TTC549 (cell line): ENCODE data around the gene PKHD1.
"Not testable (repeated sequence)": the region's sequence is repeated elsewhere in the genome, so short reads cannot be mapped to it uniquely, and the experiment has no call there.

Experiments used
- FAIRE-seq: peaks from 2 replicates; lab custom pipeline; 2012; peaks lifted over from hg19 to GRCh38; lab: Jason Lieb, UNC

PKHD1 gene

DNA sequence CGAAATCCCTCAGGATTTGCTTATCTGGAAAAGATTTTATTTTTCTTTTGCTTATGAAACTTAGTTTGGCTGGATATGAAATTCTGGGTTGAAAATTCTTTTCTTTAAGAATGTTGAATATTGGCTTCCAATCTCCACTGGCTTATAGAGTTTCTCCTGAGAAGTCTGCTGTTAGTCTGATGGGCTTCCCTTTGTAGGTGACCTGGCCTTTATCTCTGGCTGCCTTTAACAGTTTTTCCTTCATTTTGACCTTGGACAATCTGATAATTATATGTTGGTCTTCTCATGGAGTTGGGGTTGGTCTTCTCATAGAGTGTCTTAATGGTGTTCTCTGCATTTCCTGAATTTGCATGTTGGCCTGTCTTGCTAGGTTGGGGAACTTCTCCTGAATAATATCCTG, 234.3 kb downstream of the PKHD1 start:
- FAIRE-seq: not testable (repeated sequence)

DNA sequence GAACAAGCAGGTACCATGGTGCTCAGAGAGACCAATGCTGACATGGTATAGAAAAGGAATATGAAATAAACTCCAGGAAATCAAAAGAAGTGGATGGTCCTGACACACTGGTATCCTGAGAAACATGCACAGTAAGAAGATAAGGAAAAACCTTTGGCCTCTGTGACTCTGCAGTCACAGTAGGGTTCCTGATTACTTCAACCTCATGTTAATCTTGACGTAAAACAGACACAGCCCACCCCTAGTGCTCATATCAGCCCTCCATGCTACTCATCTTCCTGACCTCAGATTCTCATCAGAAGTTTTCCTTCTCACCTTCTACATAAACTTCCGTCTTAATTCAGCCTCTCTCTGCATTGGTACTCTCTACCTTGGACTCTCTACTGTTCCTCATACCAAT, 240.9 kb downstream of the PKHD1 start:
- FAIRE-seq: no peak

DNA sequence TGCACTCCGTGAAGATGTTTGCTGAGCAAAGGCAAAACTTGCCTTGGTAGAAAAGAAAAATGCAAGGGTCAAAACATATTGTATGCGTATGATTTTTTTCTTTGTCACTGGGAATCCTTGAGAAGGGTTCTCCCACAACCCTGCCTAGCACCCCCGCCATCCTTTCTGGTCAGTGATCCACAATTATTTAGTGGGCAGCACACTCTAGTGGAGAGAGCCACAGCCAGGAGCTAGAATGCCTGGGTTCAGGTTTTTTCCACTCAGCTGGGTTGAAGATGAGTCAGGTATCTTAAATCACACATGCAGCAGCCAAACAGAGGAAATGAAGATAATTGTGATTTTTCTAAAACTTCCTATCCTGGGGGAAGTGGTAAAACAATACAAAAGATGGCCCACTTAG, 243.1 kb downstream of the PKHD1 start:
- FAIRE-seq: no peak

DNA sequence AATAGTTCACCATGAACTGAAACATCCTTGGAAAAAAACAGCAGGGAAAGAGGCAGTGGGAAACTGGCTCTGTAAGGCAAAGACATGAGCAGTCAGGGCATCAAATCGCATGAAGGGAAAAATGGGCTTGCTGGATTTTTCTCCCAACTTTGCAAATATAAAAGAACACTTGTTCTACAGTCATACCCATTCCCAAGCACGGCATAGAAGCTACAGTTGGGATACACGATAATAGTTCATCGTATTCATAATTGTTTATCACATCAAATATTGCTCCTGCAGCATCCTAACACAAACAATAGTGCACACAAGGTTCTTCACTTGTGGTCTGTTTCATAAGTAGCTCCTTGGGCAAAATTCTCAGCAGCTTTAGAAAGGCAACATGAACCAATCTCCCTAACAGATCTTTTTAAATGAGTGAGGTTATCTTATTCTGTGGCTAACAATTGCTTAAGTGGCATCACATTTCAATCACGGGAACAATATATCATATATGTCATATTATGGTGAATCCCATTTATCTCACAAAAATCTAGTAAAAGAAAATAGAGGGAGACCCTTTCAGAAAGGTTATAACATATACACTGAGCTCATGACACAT, 243.9 kb downstream of the PKHD1 start:
- FAIRE-seq: no peak

DNA sequence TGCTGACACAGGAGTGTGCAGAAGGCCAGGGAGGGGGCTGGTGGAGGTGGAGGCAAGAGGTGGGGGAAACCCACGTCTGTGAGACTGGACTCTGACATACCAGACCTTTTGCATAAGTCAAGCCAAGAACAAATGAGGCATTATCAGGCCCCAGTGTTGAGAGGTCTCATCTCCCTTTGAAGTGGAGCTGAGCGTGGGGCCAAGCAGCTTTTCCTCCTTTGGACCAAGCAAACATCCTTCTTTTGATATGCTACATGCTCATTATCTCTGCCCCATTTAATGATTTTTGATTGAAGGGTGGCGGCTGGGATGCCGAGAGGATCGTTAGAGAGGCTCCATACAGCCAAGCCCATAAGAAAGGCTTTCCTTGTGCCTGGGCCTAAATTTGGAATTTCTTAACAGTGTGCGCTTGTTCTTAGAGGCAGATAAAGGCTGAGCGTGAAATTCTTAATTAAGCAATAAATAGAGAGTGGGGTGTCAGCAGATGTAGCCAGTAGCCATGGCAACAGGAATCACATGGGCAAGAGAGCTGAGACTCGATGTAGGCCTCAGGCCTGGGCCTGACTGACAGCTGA, 244.5 kb downstream of the PKHD1 start:
- FAIRE-seq: no peak

DNA sequence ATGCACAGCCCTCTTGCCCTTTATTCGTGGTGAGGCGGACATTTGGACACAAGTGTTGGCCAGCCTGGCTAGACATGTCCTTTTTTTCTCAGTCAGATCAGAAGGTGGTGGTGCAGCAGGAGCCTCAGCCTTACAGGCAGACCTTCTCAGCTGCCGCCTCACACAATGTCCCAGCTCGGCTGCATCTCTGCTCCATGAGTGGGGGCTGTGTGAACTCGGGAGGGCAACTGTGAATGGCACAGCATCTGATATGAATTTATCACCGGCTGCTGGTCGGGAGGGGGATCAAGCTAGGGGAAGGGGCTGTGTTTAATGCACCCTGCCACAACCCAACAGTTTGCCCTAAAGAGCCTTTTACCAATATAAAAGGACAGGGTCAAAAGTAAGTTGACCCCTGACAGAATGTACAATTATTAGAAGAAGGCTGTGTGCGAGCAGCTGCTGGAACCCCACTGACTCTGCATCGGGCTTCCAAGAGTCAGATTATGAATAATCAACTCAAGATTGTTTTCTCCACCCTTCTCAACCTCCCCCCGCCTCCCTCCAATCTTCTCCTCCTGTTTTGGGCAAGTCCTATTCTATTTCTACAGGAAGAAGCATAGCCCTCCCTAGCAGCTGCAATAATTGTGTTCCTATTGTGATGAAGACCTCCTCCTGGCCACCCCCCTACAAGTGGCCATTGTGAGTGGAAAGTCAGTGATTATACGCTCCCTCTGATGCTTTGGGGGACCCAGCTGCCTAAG, 245.2 kb downstream of the PKHD1 start:
- no peak for FAIRE-seq

DNA sequence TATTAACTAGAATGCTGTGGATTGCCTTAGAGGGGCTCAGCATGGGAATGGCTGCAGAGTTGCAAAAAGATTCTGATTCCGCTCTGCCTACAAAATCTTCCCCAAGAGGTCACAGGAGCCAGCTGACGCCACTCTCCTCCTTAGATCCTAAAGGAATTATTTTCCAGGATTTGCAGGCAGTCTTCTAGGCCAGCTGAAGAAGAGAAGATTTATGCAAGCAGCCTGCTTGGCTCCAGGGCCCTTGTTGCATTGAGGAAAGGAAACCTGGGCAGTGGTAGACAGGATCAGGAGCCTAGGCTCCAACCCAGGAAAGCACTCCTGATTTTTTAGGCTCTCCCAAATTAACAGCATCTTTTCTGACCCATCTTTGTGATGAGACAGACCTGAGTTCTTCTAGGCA, 245.8 kb downstream of the PKHD1 start:
- no peak for FAIRE-seq

DNA sequence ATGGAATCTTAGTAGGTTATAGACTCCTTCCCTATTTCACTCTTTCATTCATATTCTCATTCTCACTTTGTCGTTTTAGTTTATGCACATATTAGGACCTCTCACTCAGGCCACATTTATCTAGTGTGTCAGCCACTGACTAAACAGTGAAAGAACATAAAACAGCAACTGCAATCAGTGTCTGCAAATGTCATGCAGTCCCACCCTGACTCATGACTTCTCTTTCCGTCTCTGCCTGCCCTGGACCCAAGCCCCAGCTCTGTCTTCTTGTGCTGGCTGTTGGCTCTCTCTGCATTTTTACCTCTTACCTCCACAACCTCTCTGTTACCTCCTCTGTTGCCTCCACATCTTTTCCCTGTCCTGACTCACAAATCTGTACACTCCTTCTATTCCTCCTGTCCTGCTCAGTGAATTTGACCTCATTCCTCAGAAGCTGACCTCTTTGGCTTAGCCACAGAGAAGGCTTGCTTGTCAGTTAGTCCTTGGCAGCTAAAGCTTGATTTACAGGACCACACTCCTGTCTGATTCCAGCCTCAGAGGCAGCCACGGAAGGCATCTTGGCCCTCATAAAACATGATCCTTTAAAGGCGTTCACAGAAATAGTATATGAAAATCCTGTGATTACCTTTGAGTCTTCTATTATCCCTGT, 247.6 kb downstream of the PKHD1 start:
- no peak for FAIRE-seq

DNA sequence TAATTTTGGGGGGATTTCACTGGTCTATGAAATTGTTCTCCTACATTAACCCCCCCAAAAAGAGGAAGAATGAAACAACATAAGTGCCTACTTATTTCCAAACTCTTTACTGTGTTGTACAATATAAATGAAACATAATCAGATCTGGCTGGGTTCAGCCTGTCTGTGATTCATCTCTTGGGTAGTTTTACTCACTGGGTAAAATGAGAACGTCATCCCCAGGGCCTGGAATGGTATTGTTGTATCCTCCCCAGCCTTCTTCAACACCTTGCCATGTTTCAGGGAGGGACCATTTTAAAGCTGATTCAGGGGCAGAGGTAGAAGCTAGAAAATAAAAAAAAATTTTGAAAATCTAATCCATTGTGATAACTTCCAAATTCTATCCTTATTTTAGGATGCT, 256.7 kb downstream of the PKHD1 start:
- no peak for FAIRE-seq

DNA sequence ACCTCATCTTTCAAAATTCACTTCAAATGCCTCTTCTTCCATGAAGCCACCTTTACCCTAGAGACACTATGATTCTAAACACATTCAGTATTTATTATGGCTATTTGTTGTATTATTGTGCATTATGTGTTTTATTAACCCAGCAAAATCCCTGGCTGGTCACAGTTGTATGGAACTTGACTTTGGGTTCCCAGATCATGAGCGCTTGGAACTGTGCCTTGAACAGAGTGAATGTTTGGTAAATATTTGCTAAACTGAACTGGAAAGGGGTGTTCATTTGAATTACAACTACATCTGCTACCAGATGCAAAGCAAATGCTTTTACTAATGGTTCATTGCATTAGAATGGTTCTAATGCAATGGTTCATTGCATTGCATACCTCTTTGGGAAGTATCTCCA, 259.8 kb downstream of the PKHD1 start:
- no peak for FAIRE-seq

DNA sequence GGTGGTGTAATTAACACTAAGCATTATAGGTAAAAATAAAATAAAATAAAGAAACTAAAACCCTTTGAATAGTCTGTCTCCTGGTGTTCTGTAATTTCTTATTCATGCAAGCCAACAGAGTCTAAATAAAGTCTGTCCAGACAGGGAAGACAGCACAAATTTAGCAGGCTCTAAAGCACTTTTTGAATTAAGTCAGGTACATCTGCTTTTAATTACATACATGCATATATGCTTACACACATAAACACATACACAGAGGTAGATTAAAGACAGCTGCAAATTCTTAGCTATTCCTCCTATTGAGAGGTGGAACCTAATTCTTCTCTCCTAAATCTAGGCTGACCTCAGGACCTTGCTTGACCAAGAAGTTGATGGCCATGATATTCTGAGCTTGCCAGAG, 262.5 kb downstream of the PKHD1 start:
- no peak for FAIRE-seq

DNA sequence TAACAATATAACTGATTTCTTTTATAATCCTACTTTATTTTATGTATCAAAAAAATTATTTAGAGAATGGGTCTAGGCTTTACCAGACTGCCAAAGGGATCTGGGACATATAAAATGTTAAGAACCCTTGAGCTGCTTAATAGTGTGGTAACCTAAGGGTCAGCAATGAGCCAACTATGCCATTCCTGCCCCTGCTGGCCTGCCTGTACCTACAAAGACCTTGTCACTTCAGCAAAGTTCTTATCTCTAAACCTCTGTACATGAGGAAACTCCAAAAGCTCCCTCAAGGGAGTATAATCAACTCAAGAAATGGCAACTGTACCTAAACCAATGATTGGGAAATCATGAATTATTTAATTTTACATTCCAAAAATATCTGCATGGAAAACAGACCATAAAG, 266.9 kb downstream of the PKHD1 start:
- no peak for FAIRE-seq

DNA sequence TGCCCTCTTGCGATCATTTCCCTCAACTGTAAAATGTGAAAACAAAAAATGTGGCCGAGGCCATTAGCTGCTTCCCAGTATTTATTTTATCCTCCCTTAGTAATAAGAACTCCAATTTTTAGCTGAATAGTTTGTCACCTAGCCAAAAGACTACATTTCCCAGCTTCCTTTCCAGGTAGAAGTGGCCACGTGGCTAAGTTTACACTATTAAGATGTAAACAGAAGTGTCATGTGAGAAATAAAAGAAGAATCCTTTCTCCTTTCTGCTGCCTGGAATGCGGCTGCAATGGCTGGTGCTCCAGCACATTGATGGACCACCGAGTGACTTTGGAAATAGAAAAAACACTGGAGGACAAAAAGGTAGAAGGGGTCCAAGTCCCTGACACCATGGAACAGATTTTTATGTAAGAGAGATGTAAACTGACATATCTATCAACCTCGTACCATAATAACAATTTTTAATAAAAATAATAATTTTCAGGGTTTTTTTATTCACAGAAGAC, 268.8 kb downstream of the PKHD1 start:
- no peak for FAIRE-seq

DNA sequence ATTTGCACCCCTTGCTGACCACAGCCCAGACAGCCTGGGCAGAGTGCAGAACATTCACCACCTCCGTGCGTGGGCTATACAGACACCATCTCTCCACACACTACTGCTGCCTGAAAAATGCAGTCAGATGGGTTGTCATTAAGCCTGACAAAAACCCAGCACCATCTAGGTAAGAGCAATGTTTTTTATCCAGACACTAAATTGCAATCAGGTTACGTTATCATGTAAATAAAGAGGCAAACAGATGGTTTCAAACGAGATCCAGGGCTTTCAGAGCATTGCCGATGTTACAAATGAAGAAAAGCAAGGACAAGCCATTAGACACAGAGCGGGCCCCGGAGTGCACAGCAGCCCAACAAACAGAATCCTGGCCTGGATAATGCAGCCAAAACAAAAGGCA, 269.6 kb downstream of the PKHD1 start:
- no peak for FAIRE-seq

DNA sequence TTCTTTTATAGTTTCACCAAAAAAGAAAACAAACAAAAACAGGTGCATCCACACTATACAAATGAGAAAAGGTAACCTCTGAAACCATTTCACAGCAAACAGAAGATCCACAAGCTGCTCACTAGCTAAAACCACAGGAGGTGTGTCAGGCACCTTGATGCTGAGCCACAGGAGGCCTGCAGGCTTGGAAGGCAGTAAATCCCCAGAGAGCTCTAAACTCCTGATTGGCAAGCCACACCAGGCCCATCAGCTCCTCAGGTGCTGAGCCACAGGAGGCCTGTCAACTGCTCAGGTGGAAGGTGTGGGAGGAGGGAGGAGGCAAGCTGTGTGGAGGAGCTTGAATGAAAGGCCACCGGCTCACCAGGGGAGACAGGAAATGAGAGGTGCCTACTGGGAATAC, 273.0 kb downstream of the PKHD1 start:
- no peak for FAIRE-seq

DNA sequence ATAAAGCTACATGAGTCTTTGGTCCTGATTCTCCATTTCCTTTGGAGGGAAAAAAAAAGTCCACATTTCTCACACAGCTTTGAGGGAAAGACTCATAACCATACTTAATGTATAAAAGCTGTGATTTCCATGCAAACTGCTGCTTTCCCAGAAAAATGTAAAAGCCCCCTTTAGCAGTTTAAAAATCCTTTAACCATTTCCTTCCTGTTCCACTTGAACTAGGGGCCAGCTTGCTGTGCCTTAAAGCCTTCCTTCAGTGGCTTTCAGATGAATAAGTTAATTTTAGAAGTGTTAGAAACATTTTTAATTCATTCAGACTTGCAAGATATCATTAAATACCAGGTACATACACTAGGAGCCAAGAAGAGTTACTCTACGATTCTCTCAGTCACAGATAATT, 273.5 kb downstream of the PKHD1 start:
- FAIRE-seq: no peak

DNA sequence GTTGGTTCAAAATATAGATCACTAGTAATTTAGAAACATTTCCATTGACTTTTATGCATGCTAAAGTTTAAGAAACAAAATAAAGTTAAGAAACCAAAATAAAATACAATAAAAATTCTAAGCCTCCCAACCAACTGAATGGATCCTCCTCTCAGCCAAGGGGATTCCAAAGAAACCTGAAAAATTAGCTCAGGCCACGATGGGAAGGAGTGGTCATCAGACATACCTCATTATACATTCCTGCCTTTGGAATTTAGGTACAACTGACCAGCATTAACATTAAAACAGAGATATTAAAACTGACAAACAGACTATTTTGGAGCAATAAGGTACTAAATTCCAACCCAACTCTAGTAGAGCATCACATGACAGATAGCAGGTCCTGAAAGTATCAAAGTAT, 275.2 kb downstream of the PKHD1 start:
- FAIRE-seq: no peak

DNA sequence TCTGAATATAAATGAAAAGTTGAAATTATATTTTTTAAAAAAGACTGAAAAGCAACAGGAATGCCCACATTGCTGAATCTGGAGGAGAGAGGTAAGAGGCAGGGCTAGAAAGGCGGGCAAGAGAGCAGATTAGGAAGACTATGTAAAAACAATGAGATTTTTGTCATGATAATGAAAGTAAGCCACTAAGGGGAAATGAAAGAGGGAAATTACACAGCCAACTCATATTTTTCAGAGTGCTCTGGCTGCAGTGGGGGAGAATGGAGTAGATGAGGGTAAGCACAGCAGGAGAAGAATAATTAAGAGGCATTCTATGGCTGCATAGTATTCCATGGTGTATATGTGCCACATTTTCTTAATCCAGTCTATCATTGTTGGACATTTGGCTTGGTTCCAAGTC, 281.9 kb downstream of the PKHD1 start:
- no peak for FAIRE-seq

DNA sequence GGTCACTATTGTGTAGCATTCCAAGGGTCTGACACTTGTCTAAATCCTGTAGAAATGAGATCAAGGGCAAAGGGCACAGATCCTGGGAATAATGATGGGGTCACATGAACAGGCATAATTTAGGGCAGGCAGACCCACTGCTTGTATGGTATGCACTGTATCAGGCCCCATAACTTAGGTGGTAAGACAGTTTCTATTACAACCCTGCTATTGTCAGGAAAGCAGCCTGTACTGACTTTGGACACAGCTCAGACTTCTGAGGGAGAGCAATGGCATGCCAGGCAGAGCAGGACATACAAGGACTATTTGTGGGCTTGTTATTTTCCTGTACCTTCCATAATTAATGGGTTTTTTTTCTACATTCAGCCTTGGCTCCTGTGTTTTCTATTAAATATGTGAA, 286.8 kb downstream of the PKHD1 start:
- no peak for FAIRE-seq

DNA sequence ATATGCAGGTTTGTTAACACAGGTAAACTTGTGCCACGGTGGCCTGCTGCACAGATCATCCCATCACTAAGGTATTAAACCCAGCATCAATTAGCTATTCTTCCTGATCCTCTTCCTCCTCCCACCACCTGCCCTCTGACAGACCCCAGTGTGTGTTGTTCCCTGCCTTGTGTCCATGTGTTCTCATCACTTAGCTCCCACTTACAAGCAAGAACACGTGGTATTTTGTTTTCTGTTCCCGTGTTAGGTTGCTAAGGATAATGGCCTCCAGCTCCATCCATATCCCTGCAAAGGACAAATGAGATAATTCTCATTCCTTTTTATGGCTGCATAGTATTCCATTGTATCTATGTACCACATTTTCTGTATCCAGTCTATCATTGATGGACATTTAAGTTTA, 294.0 kb downstream of the PKHD1 start:
- FAIRE-seq: no peak

DNA sequence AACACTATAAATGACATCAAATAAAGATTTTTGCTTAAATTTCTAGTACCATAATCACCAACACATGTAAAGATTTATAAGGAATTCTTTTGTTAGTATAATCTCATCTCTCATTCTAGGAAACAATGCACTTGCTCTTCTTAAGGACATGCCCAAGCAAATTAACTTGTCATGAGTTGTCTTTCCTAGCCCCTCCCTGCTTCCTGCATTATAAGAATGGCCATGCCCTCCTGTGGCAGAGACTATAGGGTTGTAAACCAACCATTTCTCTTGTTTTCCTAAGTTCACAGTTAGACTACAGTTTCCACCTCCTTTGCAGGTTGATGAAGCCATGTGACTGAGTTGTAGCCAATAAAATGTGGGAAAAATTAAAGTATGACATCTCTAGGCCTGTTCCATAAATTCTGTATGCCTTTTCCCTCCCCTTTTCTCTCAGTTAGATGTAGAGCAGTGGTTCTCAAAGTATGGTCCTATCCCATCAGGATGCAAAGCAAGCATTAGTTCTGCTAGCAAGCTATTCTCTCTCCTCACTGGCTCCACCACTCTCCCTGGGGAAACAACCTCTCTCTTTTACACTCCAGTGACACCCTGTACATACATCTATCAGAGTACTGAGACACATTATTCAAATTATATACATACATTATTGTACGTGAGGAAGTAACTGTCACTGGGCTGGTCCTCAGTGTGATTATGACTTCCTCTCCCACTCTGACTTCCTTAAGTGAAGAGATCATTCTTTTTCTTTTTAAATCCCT, 295.0 kb downstream of the PKHD1 start:
- FAIRE-seq: no peak

DNA sequence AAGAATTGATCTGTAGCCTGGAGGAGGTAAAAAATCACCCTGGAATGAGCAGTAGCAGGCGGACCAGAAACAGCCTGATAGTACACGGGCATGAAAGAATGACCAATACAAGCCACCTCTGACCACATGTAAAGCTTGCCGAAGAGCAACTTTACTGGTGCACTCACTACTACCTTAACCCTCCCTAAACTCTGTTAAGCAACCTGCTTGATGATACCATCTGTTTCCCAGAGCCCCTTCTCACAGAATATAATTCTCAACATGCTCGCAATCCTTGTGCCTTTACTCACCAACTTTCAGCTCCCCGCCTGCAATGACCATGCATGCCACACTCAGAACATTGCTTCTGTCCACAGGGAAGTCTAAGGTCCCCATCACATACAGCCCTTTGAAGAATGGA, 296.5 kb downstream of the PKHD1 start:
- no peak for FAIRE-seq

DNA sequence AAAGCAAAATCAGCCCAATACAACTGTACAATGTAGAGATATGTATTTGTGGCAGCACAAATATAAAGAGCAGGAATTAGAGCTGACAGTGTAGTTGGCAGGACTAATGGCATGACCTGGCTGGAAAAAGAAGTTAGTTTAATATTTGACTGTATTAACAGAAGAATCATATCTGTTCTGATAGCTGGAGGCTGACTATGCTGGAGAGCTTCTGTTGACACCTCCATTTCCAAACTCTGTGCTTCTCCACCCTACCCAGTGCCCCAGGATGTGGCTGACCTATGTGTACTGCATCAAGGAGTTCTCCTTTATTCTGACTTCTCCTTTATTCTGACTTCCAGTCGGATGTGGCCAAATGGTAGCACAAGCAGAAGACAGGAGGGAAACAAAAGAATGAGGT, 299.3 kb downstream of the PKHD1 start:
- no peak for FAIRE-seq
